A549 (cell line): ENCODE data around the gene CACNA1E.

Experiments used
- BHLHE40 ChIP-seq: IDR thresholded peaks from 2 replicates; pipeline ENCODE4 v1.6.1; 2012; ENCODE audit warnings: low read depth, low read length, inconsistent platforms
- CBX2 ChIP-seq: fragments of 200-600 bp; sonication (generic); IDR thresholded peaks from 2 replicates; pipeline ENCODE4 v1.6.1; 2016; ENCODE audit warnings: low read depth, mild to moderate bottlenecking, borderline replicate concordance
- CTCF ChIP-seq: fragments of >200 bp; sonication (Bioruptor Twin); formaldehyde crosslinking; IDR thresholded peaks from 3 replicates; pipeline ENCODE4 v1.5.1; 2016
- EP300 ChIP-seq, 2 experiments: fragments of >200 bp; sonication (Bioruptor Twin); formaldehyde crosslinking; IDR thresholded peaks; 2 replicates in 1 of 2; 3 replicates in 1 of 2; pipeline ENCODE4 v1.6.1; 2016 to 2017
- HOXA7 ChIP-seq: fragments of 250-450 bp; sonication (Bioruptor Pico); IDR thresholded peaks from 2 replicates; pipeline ENCODE4 v1.5.0; 2020; ENCODE audit warnings: mild to moderate bottlenecking, moderate library complexity
- MYC ChIP-seq: IDR thresholded peaks from 2 replicates; pipeline ENCODE4 v1.6.1; 2012; ENCODE audit warnings: mild to moderate bottlenecking, inconsistent platforms, low read length, improper control_type of control experiment, borderline replicate concordance
- NR3C1 ChIP-seq: fragments of >200 bp; sonication (Bioruptor Twin); formaldehyde crosslinking; IDR thresholded peaks from 3 replicates; pipeline ENCODE4 v1.6.1; 2017
- RNF2 ChIP-seq: fragments of 200-600 bp; sonication (generic); IDR thresholded peaks from 2 replicates; pipeline ENCODE4 v1.6.1; 2016; ENCODE audit warnings: low read depth, mild to moderate bottlenecking, antibody characterized with exemption, moderate library complexity, borderline replicate concordance
- TF ChIP-seq, protein P1 (sequence below): fragments of 200-600 bp; sonication (generic); IDR thresholded peaks from 2 replicates; pipeline ENCODE4 v1.6.1; 2016; ENCODE audit warnings: antibody characterized with exemption, mild to moderate bottlenecking, moderate library complexity

GRCh38 chr1:181545395-181545794 is 62.1 kb downstream of the CACNA1E start:
- no peak for TF ChIP-seq RNF2
- no peak for TF ChIP-seq CTCF
- no peak for TF ChIP-seq BHLHE40
- no peak for TF ChIP-seq HOXA7 (CRISPR knock-in tag)
- no peak for TF ChIP-seq EP300 (IDR thresholded peaks at IDR 0.05)
- no peak for TF ChIP-seq CBX2
- TF ChIP-seq, protein P1, sequence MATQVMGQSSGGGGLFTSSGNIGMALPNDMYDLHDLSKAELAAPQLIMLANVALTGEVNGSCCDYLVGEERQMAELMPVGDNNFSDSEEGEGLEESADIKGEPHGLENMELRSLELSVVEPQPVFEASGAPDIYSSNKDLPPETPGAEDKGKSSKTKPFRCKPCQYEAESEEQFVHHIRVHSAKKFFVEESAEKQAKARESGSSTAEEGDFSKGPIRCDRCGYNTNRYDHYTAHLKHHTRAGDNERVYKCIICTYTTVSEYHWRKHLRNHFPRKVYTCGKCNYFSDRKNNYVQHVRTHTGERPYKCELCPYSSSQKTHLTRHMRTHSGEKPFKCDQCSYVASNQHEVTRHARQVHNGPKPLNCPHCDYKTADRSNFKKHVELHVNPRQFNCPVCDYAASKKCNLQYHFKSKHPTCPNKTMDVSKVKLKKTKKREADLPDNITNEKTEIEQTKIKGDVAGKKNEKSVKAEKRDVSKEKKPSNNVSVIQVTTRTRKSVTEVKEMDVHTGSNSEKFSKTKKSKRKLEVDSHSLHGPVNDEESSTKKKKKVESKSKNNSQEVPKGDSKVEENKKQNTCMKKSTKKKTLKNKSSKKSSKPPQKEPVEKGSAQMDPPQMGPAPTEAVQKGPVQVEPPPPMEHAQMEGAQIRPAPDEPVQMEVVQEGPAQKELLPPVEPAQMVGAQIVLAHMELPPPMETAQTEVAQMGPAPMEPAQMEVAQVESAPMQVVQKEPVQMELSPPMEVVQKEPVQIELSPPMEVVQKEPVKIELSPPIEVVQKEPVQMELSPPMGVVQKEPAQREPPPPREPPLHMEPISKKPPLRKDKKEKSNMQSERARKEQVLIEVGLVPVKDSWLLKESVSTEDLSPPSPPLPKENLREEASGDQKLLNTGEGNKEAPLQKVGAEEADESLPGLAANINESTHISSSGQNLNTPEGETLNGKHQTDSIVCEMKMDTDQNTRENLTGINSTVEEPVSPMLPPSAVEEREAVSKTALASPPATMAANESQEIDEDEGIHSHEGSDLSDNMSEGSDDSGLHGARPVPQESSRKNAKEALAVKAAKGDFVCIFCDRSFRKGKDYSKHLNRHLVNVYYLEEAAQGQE, result no peak
- no peak for TF ChIP-seq MYC
- no peak for TF ChIP-seq NR3C1
